HG02623 (cell line): ENCODE results near the gene ANO9.
A peak's percentile ranks its signal among the peaks of the same experiment; 100 is the strongest.

Experiments
- ATAC-seq: cut with Tn5 transposase; IDR thresholded peaks from one replicate; pipeline ENCODE4 v1.9.1; 2021; ENCODE audit warnings: moderate library complexity; ENCODE audit not compliant: unreplicated experiment

Gene ANO9

GRCh38 chr11:453564-453963, 11.8 kb upstream of the ANO9 start:
- ATAC-seq, result no peak

GRCh38 chr11:452916-453527, 11.2 kb upstream of the ANO9 start:
- no peak for ATAC-seq

- ATAC-seq, result no peak
Observed at GRCh38 chr11:452203-452744, 10.5 kb upstream of the ANO9 start.

GRCh38 chr11:451738-452137, 9.9 kb upstream of the ANO9 start:
- ATAC-seq, result no peak

GRCh38 chr11:450809-451451, 9.1 kb upstream of the ANO9 start:
- ATAC-seq, result no peak

GRCh38 chr11:449889-450808, 8.3 kb upstream of the ANO9 start, which contains the start of gene PTDSS2:
TSS of gene PTDSS2 (plus strand) at chr11:450279. CDS start at chr11:450456, 177 bp downstream.
- peak; percentile 69 for ATAC-seq

- peak; percentile 49 for ATAC-seq
Observed at GRCh38 chr11:447923-448731, 6.3 kb upstream of the ANO9 start.

- ATAC-seq, result no peak
Observed at GRCh38 chr11:446891-447290, 5.1 kb upstream of the ANO9 start.

GRCh38 chr11:445765-446588, 4.2 kb upstream of the ANO9 start:
- no peak for ATAC-seq

GRCh38 chr11:444396-445144, 2.8 kb upstream of the ANO9 start:
- no peak for ATAC-seq

GRCh38 chr11:443542-444199, 1.9 kb upstream of the ANO9 start:
- ATAC-seq, result no peak

- no peak for ATAC-seq
Observed at GRCh38 chr11:442611-443081, 835 bp upstream of the ANO9 start.

- no peak for ATAC-seq
Observed at GRCh38 chr11:441043-441417, 781 bp downstream of the ANO9 start.

- no peak for ATAC-seq
Observed at GRCh38 chr11:440065-441042, 1.5 kb downstream of the ANO9 start.

- no peak for ATAC-seq
Observed at GRCh38 chr11:439315-440064, 2.3 kb downstream of the ANO9 start.

GRCh38 chr11:438101-438844, 3.5 kb downstream of the ANO9 start:
- no peak for ATAC-seq
